Activated T-cell treated with anti-CD3 and anti-CD28 coated beads for 48 hours (primary cell): ENCODE results near the gene ALG10B.
"Not testable (repeated sequence)": the region's sequence is repeated elsewhere in the genome, so short reads cannot be mapped to it uniquely, and the experiment has no call there.

Experiments
- DNase-seq: peaks from one replicate; pipeline ENCODE4 v3.0.0-alpha.2; 2020; ENCODE audit warnings: low read depth

ALG10B gene

DNA sequence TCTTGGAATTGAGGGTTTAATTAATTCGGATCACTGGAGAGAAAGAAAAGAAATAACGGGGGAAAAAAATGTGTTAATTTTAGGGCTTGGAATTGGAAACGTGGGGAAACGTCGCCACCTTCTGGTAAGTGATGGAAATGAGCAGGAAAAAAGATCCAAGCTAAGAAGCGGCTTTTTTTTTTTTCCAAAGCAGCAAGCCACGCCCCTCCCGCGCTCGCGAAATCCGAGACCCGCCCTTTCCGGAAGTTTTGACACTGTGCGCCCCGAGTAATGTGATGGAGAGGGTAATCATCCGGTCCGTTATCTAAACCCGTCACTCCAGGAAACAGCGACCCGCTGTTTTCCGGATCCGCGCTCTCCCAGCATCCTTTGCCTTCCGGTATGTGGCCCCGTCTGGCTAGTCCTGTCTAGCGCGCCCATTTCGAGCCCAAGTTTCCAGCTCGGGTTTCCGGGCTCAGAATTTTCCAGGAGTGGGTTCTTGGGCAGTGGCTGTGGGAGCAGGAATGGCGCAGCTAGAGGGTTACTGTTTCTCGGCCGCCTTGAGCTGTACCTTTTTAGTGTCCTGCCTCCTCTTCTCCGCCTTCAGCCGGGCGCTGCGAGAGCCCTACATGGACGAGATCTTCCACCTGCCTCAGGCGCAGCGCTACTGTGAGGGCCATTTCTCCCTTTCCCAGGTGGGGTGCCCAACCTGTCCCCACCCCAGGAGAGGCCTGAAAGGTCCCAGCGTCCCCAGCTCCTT is at the start of gene ALG10B:
ALG10B (plus strand) TSS at position 384 of the 739 bp plus-strand sequence; CDS start at position 504, 120 bp downstream.
- DNase-seq = peak; percentile 85

- DNase-seq = no peak
Measured at GRCh38 chr12:38268612-38269011, 48.0 kb upstream of the ALG10B start.

DNA sequence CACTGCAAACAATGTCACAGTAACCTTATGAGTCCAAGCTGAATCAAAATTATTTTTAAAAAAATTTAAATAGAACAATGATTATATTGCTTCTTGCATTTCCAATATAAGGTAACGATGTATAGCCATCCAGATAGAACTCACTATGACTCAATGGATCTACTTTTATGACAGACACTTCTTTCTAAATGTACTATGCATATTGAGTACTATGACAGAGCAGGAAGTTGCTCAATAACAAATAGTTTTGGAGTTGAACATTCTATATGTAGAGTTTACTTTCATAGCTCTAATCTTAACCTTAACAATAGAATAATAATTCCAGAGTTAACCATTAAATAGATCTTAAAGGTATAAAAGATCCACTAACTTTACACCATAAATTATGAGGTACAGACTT is 46.7 kb upstream of the ALG10B start:
- DNase-seq = no peak

- DNase-seq = no peak
Measured at GRCh38 chr12:38279756-38280155, 36.8 kb upstream of the ALG10B start.

GRCh38 chr12:38282886-38283285 is 33.7 kb upstream of the ALG10B start:
- no peak for DNase-seq

DNA sequence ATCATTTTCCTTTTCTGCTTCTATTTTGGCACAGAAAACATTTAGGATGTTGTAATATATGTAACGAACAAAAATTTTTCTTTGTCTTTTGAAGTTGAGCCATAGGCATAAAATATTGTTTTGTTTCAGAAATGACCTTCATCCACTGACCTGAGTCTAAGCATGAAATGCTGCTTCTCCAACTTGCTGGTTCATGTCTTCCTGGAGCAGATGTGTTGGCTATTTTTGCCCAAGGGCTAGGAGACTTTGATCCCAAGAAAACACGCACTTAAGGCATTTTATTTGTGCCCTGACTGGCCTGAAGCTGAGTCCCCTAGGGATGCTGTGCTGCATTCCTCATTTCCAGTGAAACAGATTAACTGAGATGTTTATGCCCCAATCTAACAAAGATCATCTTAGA is 27.2 kb upstream of the ALG10B start:
- DNase-seq = no peak

GRCh38 chr12:38291160-38291559 is 25.4 kb upstream of the ALG10B start:
- DNase-seq = no peak

DNA sequence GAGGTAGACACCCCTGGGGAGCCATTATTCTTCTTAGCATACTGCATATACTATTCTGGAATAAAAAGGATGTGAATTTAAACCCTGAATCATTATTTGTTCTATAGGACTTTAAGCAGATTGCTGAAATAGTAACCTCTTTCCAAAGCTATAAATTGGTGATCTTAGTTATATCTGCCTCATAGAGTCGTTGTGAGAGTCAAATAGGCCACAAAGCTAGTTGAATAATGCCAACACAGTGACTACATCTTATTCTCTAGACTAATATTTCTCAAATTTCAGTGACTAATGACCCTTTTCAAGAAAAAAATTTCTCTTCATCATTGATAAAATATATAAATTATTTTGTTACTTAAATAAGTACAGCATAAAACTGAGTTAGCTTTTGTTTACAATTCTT is 13.6 kb upstream of the ALG10B start:
- DNase-seq = not testable (repeated sequence)

DNA sequence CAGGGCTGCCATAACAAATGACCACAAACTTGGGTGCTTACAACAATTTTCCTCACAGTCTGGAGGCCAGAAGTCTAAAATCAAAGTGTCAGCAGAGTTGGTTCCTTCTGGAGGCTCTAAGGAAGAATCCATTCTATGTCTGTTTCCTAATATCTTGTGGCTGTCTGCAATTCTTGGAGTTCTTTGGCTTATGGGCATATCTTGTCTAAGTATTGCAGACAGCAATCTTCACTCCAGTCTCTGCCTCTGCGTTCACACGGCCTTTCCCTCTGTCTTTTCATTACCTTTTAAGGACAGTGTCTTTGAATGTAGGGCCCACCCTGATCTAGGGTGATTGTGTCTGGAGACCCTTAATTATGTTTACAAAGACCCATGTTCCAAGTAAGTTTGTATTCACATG is 5.4 kb downstream of the ALG10B start:
- not testable (repeated sequence) for DNase-seq

DNA sequence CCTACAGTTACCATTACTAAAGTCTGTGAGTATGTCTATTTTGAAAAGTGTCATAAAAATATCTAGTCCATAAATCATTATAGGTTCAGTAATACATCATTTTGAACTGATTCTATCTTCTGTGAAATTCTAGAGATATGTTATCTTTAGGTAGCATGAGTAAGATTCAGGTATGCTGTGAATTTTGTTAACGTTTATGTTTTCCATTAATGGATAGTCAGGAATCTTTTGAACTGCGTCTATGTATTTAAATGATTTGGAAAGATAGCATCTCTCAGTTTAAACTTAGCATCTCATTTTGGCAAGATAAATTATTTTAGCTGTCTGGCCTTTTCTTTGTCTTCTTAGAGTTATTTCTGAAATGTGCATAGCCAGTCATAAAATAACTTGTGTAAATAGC is 8.3 kb downstream of the ALG10B start:
- DNase-seq = no peak

DNA sequence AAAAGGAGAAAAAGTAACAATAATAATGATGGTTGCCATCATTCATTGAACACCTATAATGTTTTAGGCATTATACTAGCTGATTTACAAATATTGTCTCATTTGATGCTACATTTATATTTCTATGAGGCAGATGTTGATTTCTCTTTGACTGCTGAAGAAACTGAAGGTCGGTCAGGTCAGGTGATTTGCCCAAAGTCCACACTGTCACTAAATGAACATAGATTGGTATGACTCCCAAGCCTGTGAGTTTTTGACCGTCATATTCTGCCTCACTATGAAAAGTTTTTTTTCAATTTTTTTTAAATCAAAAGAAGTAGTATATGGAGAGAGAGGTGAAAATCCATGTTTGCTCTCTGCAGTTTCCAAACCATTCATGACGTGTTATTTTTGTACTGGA is 10.8 kb downstream of the ALG10B start:
- DNase-seq = no peak

- DNase-seq = no peak
Measured at GRCh38 chr12:38328306-38328895, 11.8 kb downstream of the ALG10B start.

DNA sequence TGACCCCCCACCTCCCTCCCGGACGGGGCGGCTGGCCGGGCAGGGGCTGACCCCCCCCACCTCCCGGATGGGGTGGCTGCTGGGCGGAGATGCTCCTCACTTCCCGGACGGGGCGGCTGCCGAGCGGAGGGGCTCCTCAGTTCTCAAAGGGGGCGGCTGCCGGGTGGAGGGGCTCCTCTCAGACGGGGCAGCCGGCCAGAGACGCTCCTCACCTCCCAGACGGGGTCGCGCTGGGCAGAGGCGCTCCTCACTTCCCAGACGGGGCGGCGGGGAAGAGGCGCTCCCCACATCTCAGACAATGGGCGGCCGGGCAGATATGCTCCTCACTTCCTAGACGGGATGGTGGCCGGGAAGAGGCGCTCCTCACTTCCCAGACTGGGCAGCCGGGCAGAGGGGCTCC is 13.8 kb downstream of the ALG10B start:
- DNase-seq = not testable (repeated sequence)

GRCh38 chr12:38332814-38333213 is 16.2 kb downstream of the ALG10B start:
- no peak for DNase-seq

DNA sequence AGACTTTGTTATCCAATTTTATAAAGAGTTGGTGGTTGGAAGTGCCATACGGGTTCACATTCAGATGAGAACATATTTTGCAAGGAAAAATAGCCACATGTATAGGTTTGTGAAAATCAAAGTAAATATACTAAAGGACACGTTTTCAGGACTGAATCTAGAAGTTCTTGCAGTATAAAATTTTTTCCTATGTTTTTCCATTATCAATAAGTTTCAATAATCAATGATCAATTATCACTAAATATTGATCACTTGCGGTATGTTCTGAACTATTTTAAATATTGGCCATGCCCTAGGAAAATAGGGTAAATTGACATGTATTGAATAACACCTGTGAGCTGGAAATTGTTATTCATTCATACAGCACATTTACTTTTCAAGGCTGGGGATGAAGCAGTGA is 25.9 kb downstream of the ALG10B start:
- DNase-seq = no peak

DNA sequence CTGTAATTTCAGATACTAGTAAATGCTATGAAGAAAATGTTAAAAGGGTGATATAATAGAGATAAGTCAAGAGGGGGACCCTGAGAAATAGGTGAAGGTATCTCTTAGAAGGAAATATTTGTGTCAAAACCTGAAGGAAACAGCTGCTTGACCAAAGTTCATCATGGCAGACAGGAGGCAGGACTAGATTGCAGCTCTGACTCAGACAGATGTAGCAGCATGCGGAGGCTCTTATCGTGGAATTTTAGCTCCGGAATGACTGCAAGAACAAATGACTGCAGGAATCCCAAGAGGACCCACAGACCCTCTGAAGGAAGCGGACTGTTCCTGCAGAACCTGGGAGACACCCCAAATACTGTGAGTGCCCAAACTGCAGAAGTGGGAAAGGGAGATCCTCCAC is 26.7 kb downstream of the ALG10B start:
- DNase-seq = not testable (repeated sequence)

GRCh38 chr12:38343916-38344315 is 27.3 kb downstream of the ALG10B start:
- DNase-seq = not testable (repeated sequence)

GRCh38 chr12:38350342-38351174 is 34.0 kb downstream of the ALG10B start:
- DNase-seq = no peak

GRCh38 chr12:38351175-38351508 is 34.6 kb downstream of the ALG10B start:
- DNase-seq = not testable (repeated sequence)

DNA sequence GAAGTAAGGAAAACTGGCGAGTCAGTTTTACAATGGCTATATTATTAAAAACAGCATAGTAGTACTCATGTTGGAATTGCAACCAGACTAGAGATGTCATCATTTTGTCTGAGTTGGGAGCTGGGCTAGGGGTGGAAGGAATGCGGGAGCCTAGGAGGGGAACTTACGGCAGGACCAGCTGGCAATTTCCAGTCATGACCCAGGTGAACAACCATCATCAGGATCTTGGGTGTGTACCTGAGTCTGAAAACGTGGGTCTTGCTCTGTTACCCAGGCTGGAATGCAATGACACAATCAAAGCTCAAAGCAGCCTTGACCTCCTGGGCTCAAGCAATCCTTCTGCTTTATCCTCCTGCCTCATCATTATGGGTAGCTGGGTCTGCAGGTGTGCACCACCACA is 50.9 kb downstream of the ALG10B start:
- DNase-seq = no peak

DNA sequence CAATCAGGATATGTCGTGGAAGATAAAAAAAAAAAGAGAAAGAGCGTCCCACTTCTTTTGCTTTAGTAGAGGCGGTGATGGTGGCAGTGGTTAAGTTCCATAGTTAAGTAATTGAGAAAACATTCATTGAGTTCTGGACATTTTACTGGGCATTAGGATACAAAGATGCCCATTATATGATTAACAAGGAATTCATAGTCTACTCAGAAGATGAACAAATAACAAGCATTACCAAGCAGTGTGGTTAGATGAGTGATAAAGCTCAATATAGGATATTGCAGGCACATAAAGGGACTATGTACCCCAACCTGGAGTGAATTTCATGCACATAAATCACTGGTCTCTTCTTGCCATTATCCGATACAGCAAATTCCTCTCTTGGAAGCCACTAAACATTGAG is 53.7 kb downstream of the ALG10B start:
- no peak for DNase-seq

- DNase-seq = no peak
Measured at GRCh38 chr12:38373784-38374183, 57.2 kb downstream of the ALG10B start.

GRCh38 chr12:38374751-38375150 is 58.2 kb downstream of the ALG10B start:
- no peak for DNase-seq
